LNCAP (cell line): Measurements from ENCODE around the gene GNLY.

ENCODE experiments used
- TF ChIP-seq, protein P1 (sequence below): fragments of 450-650 bp; IDR thresholded peaks from 2 replicates; pipeline ENCODE4 v1.5.1; 2017; ENCODE audit warnings: mild to moderate bottlenecking

The GNLY gene

DNA sequence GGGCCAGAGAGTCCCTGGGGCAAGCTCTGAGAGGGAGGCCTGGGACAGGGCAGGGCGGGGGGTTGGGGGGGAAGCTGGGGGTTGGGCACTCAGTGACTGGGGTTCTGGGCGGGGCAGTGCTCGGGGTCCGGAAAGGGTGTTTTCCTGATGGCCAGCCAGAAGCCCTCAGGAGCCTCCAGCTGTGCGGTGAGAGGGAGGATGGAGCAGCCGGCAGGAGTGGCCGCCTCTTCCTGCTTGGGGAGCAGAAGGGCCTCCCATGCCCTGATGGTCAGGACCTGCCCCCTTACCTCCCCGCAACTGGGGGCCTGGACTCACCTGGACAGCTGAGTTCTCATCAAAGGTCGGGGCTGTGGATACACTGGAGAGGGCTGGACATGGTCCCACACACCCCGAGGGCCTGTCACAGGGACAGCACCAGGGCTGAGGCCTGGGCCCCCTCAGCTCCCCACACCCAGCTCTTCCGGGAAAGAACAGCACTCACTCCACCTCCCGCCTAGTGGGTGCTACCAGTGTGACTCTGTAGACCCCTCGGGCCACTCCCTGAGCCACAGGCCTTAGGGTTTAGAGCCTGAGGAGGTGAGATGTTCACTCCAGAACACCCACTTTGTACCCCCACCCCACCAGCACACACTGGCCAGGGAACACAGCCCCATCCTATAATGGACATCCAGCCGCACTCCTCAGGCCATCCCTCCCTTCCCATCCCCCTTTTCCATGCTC, 32.9 kb upstream of the GNLY start:
- TF ChIP-seq, protein P1, sequence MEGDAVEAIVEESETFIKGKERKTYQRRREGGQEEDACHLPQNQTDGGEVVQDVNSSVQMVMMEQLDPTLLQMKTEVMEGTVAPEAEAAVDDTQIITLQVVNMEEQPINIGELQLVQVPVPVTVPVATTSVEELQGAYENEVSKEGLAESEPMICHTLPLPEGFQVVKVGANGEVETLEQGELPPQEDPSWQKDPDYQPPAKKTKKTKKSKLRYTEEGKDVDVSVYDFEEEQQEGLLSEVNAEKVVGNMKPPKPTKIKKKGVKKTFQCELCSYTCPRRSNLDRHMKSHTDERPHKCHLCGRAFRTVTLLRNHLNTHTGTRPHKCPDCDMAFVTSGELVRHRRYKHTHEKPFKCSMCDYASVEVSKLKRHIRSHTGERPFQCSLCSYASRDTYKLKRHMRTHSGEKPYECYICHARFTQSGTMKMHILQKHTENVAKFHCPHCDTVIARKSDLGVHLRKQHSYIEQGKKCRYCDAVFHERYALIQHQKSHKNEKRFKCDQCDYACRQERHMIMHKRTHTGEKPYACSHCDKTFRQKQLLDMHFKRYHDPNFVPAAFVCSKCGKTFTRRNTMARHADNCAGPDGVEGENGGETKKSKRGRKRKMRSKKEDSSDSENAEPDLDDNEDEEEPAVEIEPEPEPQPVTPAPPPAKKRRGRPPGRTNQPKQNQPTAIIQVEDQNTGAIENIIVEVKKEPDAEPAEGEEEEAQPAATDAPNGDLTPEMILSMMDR = no peak

DNA sequence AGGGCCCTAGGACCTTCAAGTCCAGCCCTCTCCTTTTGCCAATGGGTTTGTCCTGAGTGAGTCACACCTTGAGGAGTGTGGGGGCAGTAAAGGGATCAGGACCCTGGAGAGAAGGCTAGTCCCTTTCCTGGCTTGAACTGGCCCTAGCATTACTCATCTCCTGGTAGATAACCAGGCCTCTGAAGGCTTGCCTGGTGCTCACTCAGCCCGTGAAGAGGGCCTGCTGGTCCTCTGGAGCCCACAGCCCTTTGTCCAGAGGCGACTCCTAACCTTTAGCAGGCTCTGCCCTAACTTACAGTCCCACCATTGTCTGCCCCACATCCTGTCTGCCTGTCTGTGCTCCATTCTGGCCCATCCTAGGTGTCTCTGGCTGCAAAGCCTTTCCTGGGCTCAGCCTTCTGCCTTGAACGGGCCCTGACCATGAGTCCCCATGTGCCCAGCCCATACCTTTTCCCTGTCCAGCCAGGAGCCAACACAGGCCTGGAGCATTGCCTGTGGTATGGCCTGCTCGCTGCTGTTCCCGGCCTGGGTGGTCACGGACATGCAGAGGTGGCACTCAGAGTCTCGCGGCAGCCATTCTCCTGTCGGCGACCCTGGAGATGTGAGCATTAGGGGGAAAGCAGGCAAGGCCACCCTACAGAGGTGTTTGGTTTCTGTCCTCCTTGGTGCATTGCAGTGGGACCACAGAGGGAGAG, 31.1 kb upstream of the GNLY start:
- TF ChIP-seq, protein P1 = no peak

DNA sequence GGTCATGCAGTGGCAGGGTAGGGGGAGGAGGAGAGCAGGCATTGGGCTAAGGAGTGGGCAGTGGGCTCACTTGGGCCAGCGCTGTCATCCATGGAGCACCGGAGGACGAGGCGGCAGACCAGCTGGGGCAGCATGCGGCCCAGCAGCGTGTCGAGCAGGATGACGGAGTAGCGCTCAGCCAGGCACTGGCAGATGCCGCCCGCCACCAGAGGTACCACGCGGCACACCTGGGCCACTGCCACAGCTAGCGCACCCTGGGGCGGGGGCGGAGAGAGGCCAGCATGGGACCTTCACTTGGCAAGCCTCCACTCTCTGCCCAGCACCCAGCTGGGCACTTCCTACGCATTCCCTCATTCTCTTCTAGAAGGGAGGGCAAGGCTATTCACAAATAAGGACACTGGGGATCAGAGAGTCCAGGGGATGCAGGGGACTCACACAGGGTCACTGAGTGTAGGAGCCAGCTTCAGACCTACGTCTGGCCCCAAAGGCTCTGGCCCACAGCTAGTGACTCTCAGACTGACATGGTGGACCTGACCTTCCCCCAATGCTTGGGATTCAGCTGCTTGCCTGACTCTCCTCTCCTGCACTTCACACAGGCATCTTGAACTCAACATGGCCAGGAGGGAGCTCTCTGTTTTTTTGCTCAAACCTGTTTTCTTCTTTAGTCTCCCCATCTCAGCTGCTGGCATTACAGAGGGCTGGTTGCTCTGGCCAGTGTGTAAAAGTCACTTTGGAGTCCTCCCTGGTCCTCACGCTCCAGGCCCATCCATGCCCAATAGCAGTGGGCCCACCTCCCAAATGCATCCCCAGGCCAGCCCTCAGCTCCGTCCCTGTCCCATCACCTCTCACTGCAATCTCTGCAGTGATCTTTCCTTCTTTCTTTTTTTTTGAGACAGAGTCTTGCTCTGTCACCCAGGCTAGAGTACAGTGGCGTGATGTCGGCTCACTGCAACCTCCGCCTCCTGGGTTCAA, 30.3 kb upstream of the GNLY start:
- TF ChIP-seq, protein P1 = no peak

DNA sequence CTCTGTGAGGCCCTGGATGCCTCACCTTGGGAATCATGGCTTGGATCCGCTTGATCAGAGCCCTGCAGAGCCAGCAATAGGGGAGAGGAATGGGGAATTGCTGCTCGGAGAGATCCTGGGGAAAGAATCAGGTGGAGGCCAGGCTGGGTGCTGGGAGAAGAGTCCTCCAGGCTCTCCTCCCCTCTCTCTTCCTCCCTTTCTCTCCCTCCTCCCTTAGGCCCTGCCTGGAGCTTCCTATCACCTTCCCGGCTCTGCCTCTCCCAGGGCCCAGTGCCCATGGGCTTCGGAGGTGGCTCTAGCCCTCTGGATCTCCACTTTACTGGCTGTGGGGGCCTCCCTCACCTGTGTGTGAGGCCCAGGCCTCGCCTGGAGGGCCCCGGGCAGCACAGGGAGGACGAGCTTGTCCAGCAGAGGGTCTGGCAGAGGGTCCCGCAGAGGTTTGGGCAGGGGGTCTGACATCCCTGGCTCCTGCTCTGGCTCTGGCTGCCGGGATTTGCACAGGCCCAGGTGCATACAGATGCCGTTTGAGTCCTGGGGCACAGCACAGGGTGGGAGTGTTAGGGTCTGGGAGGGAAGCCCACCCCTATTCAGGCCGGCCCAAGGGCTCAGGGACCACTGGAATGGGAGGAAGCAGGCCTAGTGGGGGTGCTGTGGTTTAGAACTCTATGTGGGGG, 28.8 kb upstream of the GNLY start:
- TF ChIP-seq, protein P1 = no peak

DNA sequence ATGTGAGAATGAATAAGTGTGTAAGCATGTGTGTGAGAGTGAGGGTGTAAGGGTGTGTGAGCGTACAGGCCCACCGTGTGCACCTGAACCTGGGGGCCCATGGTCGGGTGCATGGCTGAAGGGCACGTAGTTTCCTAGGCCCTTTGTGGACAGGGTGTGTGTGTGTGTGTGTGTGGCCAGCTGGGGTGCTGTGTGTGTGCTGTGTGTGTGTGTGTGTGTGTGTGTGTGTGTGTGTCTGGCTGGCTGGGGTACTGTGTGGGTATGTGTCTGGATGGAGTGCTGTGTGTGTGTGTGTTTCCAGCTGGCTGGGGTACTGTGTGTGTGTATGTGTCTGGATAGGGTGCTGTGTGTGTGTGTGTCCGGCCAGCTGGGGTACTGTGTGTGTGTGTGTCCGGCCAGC, 28.1 kb upstream of the GNLY start:
- TF ChIP-seq, protein P1 = no peak

DNA sequence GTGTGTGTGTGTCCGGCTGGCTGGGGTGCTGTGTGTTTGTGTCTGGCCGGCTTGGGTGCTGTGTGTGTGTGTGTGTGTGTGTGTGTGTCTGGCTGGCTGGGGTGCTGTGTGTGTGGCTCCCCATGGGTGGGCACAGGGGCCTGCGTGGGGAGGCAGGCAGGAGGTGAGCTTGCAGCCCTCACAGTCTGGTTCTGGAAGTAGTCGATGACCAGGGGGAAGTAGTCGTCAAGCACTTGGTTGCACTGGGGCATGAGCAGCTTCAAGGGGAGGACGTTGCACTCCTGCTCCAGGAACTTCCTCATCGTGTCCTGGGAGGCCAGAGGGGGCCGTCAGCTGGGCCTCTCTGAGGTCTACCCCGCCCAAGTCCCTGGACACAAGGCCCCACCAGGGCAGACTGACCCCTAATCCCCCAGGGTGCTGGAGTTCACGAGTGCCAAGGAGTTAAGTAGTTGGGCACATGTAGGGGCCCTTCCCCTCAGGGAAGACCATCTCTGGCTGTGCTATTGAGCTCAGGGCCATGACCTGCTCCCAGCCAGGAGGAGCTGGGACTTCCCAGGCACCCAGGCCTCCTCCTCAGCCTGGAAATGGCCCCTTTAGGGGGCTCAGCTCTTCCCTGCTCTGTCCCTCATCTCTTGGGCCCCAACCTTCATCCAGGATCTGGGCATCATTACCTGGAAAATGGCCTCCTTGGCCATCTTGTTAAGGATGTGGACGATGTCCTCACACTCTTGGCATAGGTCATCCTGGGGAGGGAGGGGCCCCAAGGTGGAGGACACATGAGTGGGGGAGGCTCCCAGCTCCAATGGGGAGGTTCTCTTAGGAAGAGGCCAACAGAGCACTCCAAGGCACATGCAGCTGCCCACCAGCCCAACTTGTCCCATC, 27.5 kb upstream of the GNLY start:
- TF ChIP-seq, protein P1 = no peak
